ENCODE data around the gene BMP6.
"Not testable (repeated sequence)": the region's sequence is repeated elsewhere in the genome, so short reads cannot be mapped to it uniquely, and the experiment has no call there.

DNA sequence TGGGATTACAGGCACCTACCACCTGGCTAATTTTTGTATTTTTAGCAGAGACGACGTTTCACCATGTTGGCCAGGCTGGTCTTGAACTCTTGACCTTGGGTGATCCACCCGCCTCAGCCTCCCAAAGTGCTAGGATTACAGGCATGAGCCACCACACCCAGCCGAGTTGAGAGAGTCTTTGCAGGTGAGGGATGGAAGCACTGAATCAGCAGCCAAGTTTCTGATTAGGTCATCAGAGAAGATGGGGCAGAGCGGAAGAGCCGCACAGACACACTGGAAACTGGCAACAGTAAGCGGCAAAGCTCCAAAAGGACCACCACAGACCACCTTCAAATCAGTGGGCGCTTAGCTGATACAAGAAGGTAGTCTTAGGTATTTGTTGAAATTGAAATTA lies 172.3 kb downstream of the BMP6 start:
- not testable (repeated sequence) for TF ChIP-seq CTCF (IDR thresholded peaks at IDR 0.05; ENCODE audit: extremely low read depth in 1 of 2, insufficient read depth in 1 of 2, low read depth in 1 of 2, low read length in 2 of 2); POLR2A (IDR thresholded peaks at IDR 0.05; ENCODE audit: low read depth, low read length); EZH2 (IDR thresholded peaks at IDR 0.05; ENCODE audit: borderline replicate concordance, low read depth, low read length, severe bottlenecking); MYC (IDR thresholded peaks at IDR 0.05; ENCODE audit: low read depth, low read length); MAX (IDR thresholded peaks at IDR 0.05; ENCODE audit: insufficient read depth, insufficient read length); POLR2AphosphoS5 (IDR thresholded peaks at IDR 0.05; ENCODE audit: insufficient read depth, low read depth, low read length)

Data from endothelial cell of umbilical vein (primary cell).